SK-N-SH (cell line): ENCODE data around the gene EXOC6B. TPM values are rescaled to one million over a fixed set of nuclear protein-coding genes. Genes with fewer than 3 reads are reported as not detected.

Experiments
- CTCF ChIA-PET: fragments of 300-600, 350-600 bp; formaldehyde crosslinking; extraction: SDS; loops from one replicate; lab custom pipeline; 2021; lab: Yijun Ruan, JAX
- POLR2A ChIA-PET: fragments of 350-600 bp; sonication (Branson Sonifier 250); formaldehyde crosslinking; extraction: SDS; loops from one replicate; lab custom pipeline; 2020; ENCODE audit warnings: antibody characterized with exemption, inconsistent platforms; lab: Yijun Ruan, JAX
- DNase-seq: peaks from one replicate; pipeline ENCODE4 v3.0.0; 2012
- H2AFZ ChIP-seq: fragments of 200-600 bp; sonication (generic); 2 replicates; pipeline ENCODE4 v1.8.1; 2016; ENCODE audit warnings: antibody characterized with exemption, mild to moderate bottlenecking, low read depth
- H3F3A ChIP-seq: fragments of 200-600 bp; sonication (generic); replicated peaks from 2 replicates; pipeline ENCODE3; 2016; ENCODE audit warnings: antibody characterized with exemption, mild to moderate bottlenecking; ENCODE audit not compliant: insufficient read depth
- H3K27ac ChIP-seq, 2 experiments: fragments of 200-500 bp in 1 of 2; fragments of 200-600 bp in 1 of 2; sonication (Bioruptor generic) in 1 of 2; sonication (generic), shearing (Covaris generic) in 1 of 2; 2 replicates each; pipeline versions ENCODE4 v1.5.1 to v1.6.1; 2014 to 2016; ENCODE audit warnings: low read depth in 2 of 2, inconsistent platforms in 1 of 2, low read length in 1 of 2, mild to moderate bottlenecking in 1 of 2, mixed read lengths in 1 of 2
- H3K27me3 ChIP-seq: fragments of 200-600 bp; sonication (generic), shearing (Covaris generic); 2 replicates; pipeline ENCODE4 v1.6.1; 2016; ENCODE audit warnings: mixed run types; ENCODE audit not compliant: insufficient read depth
- H3K36me3 ChIP-seq, 2 experiments: fragments of 200-500 bp in 1 of 2; fragments of 200-600 bp in 1 of 2; sonication (Bioruptor generic) in 1 of 2; sonication (generic) in 1 of 2; replicated peaks in 1 of 2; 2 replicates each; pipeline versions ENCODE3 to v1.5.1; 2014 to 2016; ENCODE audit warnings: low read length in 1 of 2, mild to moderate bottlenecking in 1 of 2; ENCODE audit not compliant: insufficient read depth in 2 of 2, control insufficient read depth in 1 of 2
- H3K4me1 ChIP-seq, 2 experiments: fragments of 200-500 bp in 1 of 2; fragments of 200-600 bp in 1 of 2; sonication (Bioruptor generic) in 1 of 2; sonication (generic), shearing (Covaris generic) in 1 of 2; 2 replicates each; pipeline versions ENCODE4 v1.5.1 to v1.6.1; 2014 to 2016; ENCODE audit warnings: low read depth in 1 of 2, low read length in 1 of 2, mixed run types in 1 of 2; ENCODE audit not compliant: insufficient read depth in 2 of 2, control insufficient read depth in 1 of 2
- H3K4me2 ChIP-seq: fragments of 200-600 bp; sonication (generic), shearing (Covaris generic); 2 replicates; pipeline ENCODE4 v1.6.1; 2017; ENCODE audit warnings: mixed run types
- H3K4me3 ChIP-seq, 2 experiments: fragments of 200-500 bp in 1 of 2; fragments of 200-600 bp in 1 of 2; sonication (Bioruptor generic) in 1 of 2; sonication (generic), shearing (Covaris generic) in 1 of 2; 2 replicates each; pipeline versions ENCODE4 v1.5.1 to v1.8.1; 2014 to 2016; ENCODE audit warnings: low read depth in 2 of 2, inconsistent platforms in 1 of 2, low read length in 1 of 2, mild to moderate bottlenecking in 1 of 2, mixed read lengths in 1 of 2, moderate library complexity in 1 of 2
- H3K79me2 ChIP-seq: fragments of 200-600 bp; sonication (generic); 2 replicates; pipeline ENCODE4 v1.8.1; 2017; ENCODE audit warnings: mild to moderate bottlenecking; ENCODE audit not compliant: insufficient read depth
- H3K9ac ChIP-seq: fragments of 200-600 bp; sonication (generic); 2 replicates; pipeline ENCODE4 v1.6.1; 2017; ENCODE audit warnings: mixed run types
- H3K9me2 ChIP-seq: fragments of 200-600 bp; sonication (generic); 2 replicates; pipeline ENCODE4 v1.6.1; 2017; ENCODE audit warnings: mixed run types
- H3K9me3 ChIP-seq: fragments of 200-600 bp; sonication (generic); 2 replicates; pipeline ENCODE4 v1.6.1; 2017; ENCODE audit warnings: mixed run types, mild to moderate bottlenecking, moderate library complexity
- H4K20me1 ChIP-seq: fragments of 200-600 bp; sonication (generic); 2 replicates; pipeline ENCODE4 v1.6.1; 2017; ENCODE audit warnings: mild to moderate bottlenecking, mixed run types; ENCODE audit not compliant: insufficient read depth
- CHD2 ChIP-seq: fragments of 150-350 bp; IDR thresholded peaks from 2 replicates; pipeline ENCODE4 v1.6.1; 2018; ENCODE audit warnings: low read length; ENCODE audit not compliant: partially characterized antibody
- ELF1 ChIP-seq: IDR thresholded peaks from 2 replicates; pipeline ENCODE4 v1.4.0; 2012
- EZH2phosphoT487 ChIP-seq: fragments of 200-600 bp; sonication (generic); IDR thresholded peaks from 2 replicates; pipeline ENCODE4 v1.6.1; 2017; ENCODE audit warnings: low read depth, mixed run types, mild to moderate bottlenecking, antibody characterized with exemption, moderate library complexity, borderline replicate concordance
- FOSL2 ChIP-seq: IDR thresholded peaks from 2 replicates; pipeline ENCODE4 v1.4.0; 2012; ENCODE audit warnings: low read depth, mild to moderate bottlenecking, moderate library complexity, borderline replicate concordance
- FOXJ3 ChIP-seq: sonication (generic); formaldehyde crosslinking; IDR thresholded peaks from 2 replicates; pipeline ENCODE4 v1.5.1; 2020; ENCODE audit warnings: mild to moderate bottlenecking, missing genetic modification reagents
- MEF2A ChIP-seq: IDR thresholded peaks from 2 replicates; pipeline ENCODE4 v1.4.0; 2012; ENCODE audit warnings: low read depth, borderline replicate concordance
- NRF1 ChIP-seq: IDR thresholded peaks from 2 replicates; pipeline ENCODE4 v1.6.1; 2012; ENCODE audit warnings: low read depth, mild to moderate bottlenecking, low read length
- POLR2AphosphoS5 ChIP-seq: IDR thresholded peaks from 2 replicates; pipeline ENCODE4 v1.6.1; 2012; ENCODE audit warnings: low read depth, low read length
- RAD21 ChIP-seq: IDR thresholded peaks from 2 replicates; pipeline ENCODE4 v1.6.1; 2012; ENCODE audit warnings: mild to moderate bottlenecking, low read length
- SMC3 ChIP-seq: IDR thresholded peaks from 2 replicates; pipeline ENCODE4 v1.6.1; 2012; ENCODE audit warnings: low read depth, low read length, improper control_type of control experiment
- WGBS: methylation state at CpG from one replicate; pipeline ENCODE4 v1.1.6; 2017; ENCODE audit warnings: low lambda C conversion rate; 5-methylcytosine and 5-hydroxymethylcytosine counted together
- polyA plus RNA-seq, 3 experiments: library from polyadenylated mRNA; depleted of rRNA; stranded (reverse); fragments of >200 nt; gene quantifications; 2 replicates each; pipeline ENCODE4 v1.2.3, GENCODE V29; 2012
- TF ChIP-seq, protein P1 (sequence below): IDR thresholded peaks from 2 replicates; pipeline ENCODE4 v1.4.0; 2012; ENCODE audit warnings: low read depth
- TF ChIP-seq, protein P2 (sequence below): fragments of 150-350 bp; IDR thresholded peaks from 2 replicates; pipeline ENCODE4 v1.6.1; 2017; ENCODE audit warnings: antibody characterized with exemption, low read length, low read depth, borderline replicate concordance
- TF ChIP-seq, protein P3 (sequence below): IDR thresholded peaks from 2 replicates; pipeline ENCODE4 v1.6.1; 2012; ENCODE audit warnings: mild to moderate bottlenecking, low read depth, low read length, moderate library complexity
- TF ChIP-seq, protein P4 (sequence below): fragments of 200-600 bp; sonication (generic); IDR thresholded peaks from 2 replicates; pipeline ENCODE4 v1.6.1; 2017; ENCODE audit warnings: antibody characterized with exemption, mild to moderate bottlenecking, moderate library complexity

Gene EXOC6B
- polyA plus RNA-seq, 1 of the 3 experiments (the other 2 are of a cell fraction): 7.4 TPM

DNA sequence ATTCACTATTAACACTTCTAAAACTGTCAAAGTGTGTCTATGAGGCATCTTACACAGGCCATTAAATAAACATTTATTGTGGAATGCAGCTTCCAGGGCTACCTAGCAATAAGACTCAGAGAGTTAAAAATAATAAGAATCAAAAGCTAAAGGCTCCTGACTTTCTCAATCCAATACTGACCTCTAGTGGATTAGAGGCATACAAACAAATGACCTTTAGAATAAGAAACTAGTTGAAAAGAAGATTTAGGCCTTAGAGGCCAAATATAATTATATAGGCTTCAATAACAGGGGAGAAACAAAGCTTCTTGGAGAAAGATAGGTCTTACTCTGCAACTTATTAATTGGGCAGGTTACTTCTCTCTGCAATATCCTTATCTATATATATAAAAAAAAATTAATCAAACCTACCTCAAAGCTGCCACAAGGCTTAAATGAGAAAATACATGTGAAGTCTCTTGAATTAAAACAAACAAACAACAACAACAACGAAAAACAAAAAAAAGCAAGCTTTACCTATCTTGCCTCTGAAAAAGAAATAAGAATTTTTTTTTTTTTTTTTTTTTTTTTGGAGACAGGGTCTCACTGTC is 246.1 kb downstream of the EXOC6B start:
- H3K27me3 ChIP-seq: no peaks in the 10 kb centered on the region
- H3K9me2 ChIP-seq: no peaks in the 10 kb centered on the region
- ChIA-PET CTCF (interaction anchor here (0.6 to 6.8 kb wide), 70 partner anchors 8 to 1075 kb away, joined by 3 to 87 read pairs (median 4); partner anchors contain the start of gene CYP26B1), POLR2A (no interaction called here)
- peaks cover 0 to 31% of the 10 kb centered on the region in 2 experiments; a peak in 1 of 4 replicates for H3K4me1 ChIP-seq
- no peak overlapping the region for H3K9ac ChIP-seq
- H3K36me3 ChIP-seq: no peaks in the 10 kb centered on the region
- H3K9me3 ChIP-seq: no peaks in the 10 kb centered on the region
- H3K27ac ChIP-seq: no peak overlapping the region
- H3K4me2 ChIP-seq: no peak overlapping the region
- no peaks in the 10 kb centered on the region for H3K79me2 ChIP-seq
- no peak overlapping the region for H3K4me3 ChIP-seq
- no peaks in the 10 kb centered on the region for H4K20me1 ChIP-seq
- 0% methylated on average over 1 of the region's 1 CpG for WGBS
- H3F3A ChIP-seq: peaks cover 11% of the 10 kb centered on the region
- no peak overlapping the region for H2AFZ ChIP-seq
- peak; percentile 27 for DNase-seq
- TF ChIP-seq, protein P1, sequence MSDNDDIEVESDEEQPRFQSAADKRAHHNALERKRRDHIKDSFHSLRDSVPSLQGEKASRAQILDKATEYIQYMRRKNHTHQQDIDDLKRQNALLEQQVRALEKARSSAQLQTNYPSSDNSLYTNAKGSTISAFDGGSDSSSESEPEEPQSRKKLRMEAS: no peak
- TF ChIP-seq, protein P2, sequence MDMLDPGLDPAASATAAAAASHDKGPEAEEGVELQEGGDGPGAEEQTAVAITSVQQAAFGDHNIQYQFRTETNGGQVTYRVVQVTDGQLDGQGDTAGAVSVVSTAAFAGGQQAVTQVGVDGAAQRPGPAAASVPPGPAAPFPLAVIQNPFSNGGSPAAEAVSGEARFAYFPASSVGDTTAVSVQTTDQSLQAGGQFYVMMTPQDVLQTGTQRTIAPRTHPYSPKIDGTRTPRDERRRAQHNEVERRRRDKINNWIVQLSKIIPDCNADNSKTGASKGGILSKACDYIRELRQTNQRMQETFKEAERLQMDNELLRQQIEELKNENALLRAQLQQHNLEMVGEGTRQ: no peak
- TF ChIP-seq, protein P3, sequence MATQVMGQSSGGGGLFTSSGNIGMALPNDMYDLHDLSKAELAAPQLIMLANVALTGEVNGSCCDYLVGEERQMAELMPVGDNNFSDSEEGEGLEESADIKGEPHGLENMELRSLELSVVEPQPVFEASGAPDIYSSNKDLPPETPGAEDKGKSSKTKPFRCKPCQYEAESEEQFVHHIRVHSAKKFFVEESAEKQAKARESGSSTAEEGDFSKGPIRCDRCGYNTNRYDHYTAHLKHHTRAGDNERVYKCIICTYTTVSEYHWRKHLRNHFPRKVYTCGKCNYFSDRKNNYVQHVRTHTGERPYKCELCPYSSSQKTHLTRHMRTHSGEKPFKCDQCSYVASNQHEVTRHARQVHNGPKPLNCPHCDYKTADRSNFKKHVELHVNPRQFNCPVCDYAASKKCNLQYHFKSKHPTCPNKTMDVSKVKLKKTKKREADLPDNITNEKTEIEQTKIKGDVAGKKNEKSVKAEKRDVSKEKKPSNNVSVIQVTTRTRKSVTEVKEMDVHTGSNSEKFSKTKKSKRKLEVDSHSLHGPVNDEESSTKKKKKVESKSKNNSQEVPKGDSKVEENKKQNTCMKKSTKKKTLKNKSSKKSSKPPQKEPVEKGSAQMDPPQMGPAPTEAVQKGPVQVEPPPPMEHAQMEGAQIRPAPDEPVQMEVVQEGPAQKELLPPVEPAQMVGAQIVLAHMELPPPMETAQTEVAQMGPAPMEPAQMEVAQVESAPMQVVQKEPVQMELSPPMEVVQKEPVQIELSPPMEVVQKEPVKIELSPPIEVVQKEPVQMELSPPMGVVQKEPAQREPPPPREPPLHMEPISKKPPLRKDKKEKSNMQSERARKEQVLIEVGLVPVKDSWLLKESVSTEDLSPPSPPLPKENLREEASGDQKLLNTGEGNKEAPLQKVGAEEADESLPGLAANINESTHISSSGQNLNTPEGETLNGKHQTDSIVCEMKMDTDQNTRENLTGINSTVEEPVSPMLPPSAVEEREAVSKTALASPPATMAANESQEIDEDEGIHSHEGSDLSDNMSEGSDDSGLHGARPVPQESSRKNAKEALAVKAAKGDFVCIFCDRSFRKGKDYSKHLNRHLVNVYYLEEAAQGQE: no peak
- TF ChIP-seq SMC3 (peak; percentile 61), RAD21 (peak; percentile 88)
- TF ChIP-seq, protein P4, sequence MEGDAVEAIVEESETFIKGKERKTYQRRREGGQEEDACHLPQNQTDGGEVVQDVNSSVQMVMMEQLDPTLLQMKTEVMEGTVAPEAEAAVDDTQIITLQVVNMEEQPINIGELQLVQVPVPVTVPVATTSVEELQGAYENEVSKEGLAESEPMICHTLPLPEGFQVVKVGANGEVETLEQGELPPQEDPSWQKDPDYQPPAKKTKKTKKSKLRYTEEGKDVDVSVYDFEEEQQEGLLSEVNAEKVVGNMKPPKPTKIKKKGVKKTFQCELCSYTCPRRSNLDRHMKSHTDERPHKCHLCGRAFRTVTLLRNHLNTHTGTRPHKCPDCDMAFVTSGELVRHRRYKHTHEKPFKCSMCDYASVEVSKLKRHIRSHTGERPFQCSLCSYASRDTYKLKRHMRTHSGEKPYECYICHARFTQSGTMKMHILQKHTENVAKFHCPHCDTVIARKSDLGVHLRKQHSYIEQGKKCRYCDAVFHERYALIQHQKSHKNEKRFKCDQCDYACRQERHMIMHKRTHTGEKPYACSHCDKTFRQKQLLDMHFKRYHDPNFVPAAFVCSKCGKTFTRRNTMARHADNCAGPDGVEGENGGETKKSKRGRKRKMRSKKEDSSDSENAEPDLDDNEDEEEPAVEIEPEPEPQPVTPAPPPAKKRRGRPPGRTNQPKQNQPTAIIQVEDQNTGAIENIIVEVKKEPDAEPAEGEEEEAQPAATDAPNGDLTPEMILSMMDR: peak; percentile 83

DNA sequence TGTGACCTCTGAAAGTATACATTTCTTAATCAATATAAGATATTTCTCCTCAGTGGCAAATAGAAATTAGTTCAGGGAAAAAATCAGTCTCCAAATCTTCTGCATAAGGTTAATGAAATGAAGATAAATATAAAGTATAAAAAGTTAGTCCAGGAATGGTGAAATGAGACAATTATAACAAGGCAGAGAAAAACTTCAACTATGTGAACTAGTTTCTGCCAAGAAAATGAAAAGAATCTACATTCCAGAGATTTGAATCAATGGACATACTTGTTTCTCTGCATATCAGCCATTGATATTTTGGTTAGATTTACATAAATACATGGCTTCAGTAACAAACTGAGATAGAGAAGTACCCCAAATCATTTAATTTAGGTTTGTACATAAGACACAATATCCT is 249.0 kb downstream of the EXOC6B start:
- no peaks in the 10 kb centered on the region for H3K9me3 ChIP-seq
- no peak for DNase-seq
- no peak for TF ChIP-seq FOXJ3 (CRISPR knock-in tag)
- no peak for TF ChIP-seq SMC3
- TF ChIP-seq POLR2AphosphoS5: no peak
- TF ChIP-seq, protein P4: no peak
- TF ChIP-seq NRF1: no peak
- TF ChIP-seq EZH2phosphoT487: no peak
- TF ChIP-seq FOSL2: peak; percentile 36; the same call in 1 of the 2 replicates
- TF ChIP-seq, protein P2: no peak
- no peak for TF ChIP-seq MEF2A
- no peak for TF ChIP-seq CHD2
- no peak for TF ChIP-seq ELF1

More for the DNA sequence above, 249.0 kb downstream of the EXOC6B start:
- Histone ChIP-seq H2AFZ (no peak overlapping the region; the same call in 1 of the 2 replicates), H3K4me2 (0 out of 2 replicates have a peak overlapping the region, but pooled peaks have one; percentile 6), H3K36me3 (no peaks in the 10 kb centered on the region), H3K4me3 (no peak overlapping the region), H3K9me2 (no peaks in the 10 kb centered on the region), H3K4me1 (peaks cover 0 to 39% of the 10 kb centered on the region in 2 experiments; a peak in 1 of 4 replicates), H3K79me2 (no peaks in the 10 kb centered on the region), H3K27ac (peak overlapping the region; percentile 34 to 54; a peak in 3 of 4 replicates), H3K27me3 (no peaks in the 10 kb centered on the region), H4K20me1 (no peaks in the 10 kb centered on the region), H3F3A (peaks cover 11% of the 10 kb centered on the region), H3K9ac (no peak overlapping the region)
- ChIA-PET POLR2A (no interaction called here), CTCF (interaction anchor here (0.9 to 5.7 kb wide), 7 partner anchors 12 to 1031 kb away, joined by 3 to 87 read pairs (median 4); no protein-coding TSS in a partner anchor)
